Glomerular visceral epithelial cell (primary cell): ENCODE results near the gene PCSK9.
A peak's percentile ranks its signal among the peaks of the same experiment; 100 is the strongest.

Source experiments
- DNase-seq: peaks from one replicate; pipeline ENCODE4 v3.0.0-alpha.2; 2016; ENCODE audit errors: extremely low spot score

PCSK9 gene

DNA sequence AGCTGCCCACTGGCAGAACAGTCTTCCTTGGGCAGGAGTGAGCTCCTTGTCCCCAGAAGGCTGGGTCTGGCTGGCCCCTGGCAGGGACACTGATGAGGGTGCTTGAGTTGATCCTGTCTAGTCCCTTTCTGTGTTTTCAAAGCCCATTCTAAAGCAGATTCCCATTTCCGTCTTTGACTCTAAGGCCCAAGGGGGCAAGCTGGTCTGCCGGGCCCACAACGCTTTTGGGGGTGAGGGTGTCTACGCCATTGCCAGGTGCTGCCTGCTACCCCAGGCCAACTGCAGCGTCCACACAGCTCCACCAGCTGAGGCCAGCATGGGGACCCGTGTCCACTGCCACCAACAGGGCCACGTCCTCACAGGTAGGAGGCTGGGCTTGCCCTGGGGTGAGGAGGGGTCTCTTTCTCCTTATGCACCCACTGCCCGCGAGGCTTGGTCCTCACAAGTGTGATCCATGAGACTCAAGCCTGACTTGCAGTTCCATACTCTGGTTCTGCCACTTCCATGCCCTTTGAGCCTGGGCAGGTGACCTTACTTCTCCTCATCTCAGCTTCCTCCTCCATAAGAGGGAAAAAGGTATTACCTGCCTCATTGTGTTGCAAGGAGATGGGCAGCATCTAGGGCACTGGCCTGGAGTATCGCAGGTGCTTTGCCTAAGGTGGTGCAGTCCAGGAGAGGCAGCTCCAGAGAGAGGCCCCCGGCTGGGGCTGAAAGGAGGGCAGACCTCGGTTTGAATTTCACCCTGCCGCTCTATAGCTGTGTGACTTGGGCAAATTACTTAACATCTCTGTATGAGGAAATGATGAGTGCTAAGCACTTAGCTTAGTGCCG, 20.2 kb downstream of the PCSK9 start:
- DNase-seq = no peak

DNA sequence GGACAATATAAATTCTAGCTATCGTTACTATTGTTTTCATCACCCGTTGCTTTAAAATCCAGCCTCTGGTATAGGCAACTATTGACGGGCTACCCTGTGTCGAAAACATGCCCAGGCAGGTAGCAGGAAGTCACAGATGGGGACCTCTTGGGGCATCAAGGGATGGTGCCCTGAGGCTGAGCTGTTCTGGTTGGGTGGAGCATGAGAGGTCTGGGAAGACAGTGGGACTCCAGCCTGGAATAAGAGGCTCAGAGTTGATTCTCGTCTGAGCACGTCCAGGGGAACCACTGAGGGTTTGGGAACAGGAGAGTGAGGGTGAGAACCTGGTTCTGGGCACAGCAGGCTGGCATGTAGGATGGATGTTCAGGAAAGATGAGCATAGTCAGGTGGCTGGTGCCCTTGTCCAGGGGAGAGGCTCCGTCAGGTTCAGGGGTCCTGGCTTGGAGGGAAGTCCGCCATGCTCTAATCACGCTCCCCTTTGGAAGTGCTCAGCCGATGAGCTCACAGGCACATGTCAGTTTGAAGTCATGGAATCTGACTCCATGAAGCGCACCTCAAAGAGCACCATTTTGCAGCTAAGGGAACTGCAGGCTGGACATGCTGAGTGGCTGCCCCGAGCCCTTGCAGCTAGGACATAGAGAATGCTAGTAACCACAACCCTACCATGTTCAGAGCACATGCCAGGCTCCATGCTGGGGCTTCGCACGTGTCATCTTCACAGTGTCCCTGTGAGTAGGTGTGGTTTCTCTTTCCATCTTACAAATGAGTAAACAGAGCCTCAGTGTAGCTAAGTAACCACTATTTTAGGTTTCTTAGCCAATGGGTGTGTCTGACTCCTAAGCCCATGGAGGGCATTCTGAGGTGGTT, 21.0 kb downstream of the PCSK9 start:
- no peak for DNase-seq

DNA sequence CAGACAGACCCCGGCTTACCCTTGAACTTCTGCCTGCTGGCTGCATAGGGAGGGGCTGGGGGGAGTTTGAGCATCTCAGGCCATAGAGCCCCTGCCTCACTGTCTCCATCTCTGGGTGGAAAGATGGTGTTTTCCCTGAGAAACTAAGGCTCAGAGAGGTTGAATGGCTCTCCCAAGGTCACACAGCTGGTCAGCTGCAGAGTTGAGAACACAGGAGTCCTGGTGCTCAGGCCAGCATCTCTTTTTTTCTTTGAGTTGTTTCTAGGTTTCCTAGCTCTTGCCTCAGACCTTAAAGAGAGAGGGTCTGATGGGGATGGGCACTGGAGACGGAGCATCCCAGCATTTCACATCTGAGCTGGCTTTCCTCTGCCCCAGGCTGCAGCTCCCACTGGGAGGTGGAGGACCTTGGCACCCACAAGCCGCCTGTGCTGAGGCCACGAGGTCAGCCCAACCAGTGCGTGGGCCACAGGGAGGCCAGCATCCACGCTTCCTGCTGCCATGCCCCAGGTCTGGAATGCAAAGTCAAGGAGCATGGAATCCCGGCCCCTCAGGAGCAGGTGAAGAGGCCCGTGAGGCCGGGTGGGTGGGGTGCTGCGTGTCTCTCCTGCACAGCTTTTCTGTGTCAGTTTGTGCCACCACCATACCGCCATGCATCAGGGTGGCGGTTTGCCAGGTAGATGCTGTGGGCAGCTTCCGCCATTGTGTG, 21.8 kb downstream of the PCSK9 start:
- no peak for DNase-seq

DNA sequence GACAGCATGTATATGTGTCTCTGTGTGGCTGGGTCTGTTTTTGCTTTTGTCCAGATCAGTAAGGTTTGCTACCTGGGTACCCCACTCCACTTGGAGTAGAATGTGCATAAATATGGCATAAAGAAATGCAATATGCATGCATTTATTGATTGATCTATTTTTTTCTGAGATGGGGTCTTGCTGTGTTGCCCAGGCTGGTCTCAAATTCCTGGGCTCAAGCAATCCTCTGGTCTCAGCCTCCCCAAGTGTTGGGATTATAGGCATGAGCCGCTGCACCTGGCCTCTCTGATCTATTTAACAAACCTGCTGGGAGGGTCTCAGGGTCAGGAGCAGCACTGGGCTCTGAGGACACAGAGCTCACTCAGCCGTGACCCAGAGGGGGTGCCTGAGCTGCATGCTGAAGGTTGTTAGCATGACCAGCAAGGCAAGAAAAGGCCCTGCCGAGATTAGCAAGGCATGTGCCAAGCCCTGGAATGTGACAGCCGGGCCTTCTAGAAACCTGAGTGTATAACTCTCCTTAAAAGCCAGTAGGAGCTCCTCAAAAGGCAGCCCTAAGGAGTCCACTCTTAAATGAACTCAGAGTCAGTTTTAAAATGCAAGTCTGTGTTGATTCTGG, 22.5 kb downstream of the PCSK9 start:
- no peak for DNase-seq

DNA sequence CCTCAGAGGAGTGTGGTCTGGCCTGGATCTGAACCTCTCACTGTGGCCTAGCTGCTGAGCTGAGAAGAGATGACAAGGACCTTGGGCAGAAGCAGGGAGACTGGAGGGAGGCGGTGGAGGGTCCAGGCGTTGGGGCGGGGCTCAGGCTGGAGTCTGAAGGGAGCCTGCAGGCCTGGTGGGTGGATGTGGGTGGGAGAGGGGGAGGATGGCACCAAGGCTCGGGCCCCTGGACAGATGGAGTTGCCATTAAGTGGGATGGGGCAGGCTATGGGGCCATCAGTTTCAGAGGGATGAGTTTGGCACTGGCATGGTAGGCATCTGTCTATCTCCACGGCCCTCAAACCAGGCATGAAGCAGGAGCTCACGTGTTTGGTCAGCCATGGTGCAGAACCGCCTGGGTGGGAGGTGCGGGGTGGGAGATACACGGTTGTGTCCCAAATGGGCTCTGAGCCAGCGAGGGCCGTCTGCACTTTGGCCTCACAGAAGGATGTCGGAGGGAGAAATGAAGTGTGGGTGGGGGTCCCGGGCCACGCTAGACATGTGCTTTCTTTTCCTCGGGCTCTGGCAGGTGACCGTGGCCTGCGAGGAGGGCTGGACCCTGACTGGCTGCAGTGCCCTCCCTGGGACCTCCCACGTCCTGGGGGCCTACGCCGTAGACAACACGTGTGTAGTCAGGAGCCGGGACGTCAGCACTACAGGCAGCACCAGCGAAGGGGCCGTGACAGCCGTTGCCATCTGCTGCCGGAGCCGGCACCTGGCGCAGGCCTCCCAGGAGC, 23.6 kb downstream of the PCSK9 start:
- DNase-seq = no peak

DNA sequence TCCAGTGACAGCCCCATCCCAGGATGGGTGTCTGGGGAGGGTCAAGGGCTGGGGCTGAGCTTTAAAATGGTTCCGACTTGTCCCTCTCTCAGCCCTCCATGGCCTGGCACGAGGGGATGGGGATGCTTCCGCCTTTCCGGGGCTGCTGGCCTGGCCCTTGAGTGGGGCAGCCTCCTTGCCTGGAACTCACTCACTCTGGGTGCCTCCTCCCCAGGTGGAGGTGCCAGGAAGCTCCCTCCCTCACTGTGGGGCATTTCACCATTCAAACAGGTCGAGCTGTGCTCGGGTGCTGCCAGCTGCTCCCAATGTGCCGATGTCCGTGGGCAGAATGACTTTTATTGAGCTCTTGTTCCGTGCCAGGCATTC, 24.2 kb downstream of the PCSK9 start:
- DNase-seq = no peak

DNA sequence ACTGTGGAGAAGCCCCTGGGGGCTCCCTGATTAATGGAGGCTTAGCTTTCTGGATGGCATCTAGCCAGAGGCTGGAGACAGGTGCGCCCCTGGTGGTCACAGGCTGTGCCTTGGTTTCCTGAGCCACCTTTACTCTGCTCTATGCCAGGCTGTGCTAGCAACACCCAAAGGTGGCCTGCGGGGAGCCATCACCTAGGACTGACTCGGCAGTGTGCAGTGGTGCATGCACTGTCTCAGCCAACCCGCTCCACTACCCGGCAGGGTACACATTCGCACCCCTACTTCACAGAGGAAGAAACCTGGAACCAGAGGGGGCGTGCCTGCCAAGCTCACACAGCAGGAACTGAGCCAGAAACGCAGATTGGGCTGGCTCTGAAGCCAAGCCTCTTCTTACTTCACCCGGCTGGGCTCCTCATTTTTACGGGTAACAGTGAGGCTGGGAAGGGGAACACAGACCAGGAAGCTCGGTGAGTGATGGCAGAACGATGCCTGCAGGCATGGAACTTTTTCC, 24.8 kb downstream of the PCSK9 start:
- DNase-seq = no peak

DNA sequence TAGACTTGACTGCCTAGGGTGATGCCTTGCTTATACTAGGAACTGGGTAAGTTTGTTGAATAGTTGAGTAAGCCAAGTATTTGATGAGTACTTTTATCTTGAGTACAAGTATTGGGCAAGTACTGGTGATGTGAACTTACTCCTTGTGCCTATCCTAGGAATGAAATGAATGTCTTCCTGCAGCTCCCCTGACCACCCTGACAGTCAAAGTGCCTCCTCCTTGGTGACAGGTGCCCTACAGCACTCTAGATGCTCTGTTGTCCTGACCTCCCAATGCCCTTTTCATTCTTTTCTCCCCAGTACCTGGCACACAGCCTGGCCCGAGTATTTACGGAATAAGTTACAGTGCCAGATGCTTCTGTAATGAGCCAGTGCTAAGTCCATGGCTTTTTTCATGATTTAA, 25.5 kb downstream of the PCSK9 start:
- DNase-seq = peak; percentile 12

DNA sequence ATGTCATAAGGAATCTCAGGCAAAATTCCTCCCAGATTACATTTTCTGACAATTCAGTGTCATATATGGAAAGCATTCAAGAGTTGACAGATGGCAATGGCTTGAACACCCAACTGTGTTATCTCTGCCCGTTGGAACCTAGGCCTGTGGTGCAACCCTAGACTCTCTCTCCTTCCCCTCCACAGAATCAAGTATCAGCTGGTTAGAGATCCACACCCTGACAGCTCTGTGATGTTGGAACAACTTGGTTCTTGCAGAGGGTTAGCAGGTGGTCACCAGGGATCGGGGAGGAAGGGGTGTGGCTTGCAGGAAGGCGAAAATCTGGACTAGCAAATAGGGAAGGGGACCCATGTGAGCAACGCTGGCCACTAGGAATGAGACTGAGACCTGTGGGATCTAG, 26.3 kb downstream of the PCSK9 start:
- no peak for DNase-seq

DNA sequence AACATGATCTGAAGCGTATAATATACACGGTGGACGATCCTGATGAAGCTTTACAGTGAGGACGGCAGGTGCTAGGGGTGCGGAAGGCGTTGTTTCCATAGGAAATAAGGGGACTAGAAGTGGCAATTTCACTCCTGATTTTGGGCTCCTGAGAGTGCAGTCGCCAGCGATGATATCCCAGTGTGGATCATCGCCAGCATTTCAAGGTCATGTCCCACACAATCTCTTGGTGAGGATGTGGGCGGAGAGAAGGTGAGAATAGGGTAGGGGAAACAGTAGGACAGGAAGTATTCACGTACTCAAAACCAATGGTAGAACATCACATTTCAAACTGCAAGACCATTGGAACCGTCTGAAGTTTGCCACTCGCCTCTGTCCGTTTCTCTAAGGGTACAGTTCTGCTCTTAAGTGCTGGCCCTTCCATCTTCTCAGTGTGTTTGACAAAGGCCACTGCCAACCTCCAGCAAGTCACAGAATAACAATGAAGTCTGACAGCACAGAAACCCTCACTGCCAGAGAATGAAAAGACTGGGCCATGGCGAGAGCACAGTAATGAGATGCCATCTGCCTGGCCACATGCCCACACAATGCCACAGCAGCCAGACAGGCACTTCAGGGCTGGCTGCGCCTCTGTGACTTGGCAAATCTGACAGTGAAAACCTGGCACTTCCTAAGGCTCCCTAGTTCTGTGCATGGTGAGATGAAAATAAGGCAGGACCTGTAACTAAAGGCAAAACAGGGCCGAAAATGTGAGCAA, 27.9 kb downstream of the PCSK9 start:
- DNase-seq = no peak

DNA sequence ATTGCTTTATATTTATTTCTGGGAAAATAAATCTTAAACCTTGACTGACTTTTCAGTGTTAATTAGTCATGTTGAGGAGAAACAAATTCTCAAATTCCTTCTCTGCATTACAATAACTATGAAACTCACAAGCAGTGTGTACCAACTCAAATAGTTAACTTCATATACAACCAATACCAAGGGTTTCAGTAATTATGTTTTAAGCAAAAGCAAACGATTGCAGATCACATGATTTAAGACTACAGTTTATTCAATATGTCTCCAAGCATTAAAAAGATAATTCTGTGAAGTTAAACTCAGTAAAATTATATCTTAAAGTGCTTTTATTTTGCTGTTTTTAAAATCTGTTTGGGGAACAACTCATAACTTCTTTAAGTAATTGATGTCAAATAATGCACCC, 28.6 kb downstream of the PCSK9 start:
- no peak for DNase-seq

DNA sequence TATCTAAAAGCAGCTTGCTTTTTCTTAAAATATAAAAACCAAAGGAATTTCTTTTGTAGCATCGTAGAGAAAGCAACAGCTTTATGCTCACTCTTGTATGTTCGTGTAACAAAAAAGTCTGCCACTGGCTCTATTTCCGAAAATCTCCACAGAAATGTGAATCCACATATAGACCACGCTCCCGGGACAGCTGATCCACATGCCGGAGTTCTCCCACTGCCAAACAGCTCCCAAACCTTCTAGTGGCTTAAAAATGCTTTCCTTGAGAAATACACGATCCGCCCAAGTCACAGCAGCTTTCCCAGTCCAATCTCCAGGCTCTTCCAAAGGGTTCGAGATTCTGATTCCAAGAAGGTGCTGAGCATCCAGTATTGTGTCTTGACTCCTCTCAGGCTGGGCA, 29.3 kb downstream of the PCSK9 start:
- DNase-seq = no peak

DNA sequence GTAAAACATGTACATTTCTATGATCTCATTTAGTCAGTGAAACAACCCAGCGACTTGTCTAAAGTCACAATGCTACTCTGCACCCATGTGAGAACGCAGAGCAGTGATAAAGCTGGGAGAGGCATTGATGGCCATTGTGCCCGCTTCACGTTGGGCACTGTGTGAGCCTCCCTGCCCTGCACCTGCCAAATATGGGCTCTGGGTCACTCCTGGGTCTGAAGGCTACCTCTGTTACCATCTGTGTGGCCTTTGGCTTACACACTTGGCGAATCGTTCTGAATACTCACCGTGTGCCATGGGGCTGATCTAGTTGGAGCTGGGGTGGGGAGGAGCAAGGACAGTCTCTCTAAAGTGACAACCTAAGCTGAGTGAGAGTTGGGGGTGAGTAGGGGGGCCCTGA, 29.9 kb downstream of the PCSK9 start:
- DNase-seq = no peak

DNA sequence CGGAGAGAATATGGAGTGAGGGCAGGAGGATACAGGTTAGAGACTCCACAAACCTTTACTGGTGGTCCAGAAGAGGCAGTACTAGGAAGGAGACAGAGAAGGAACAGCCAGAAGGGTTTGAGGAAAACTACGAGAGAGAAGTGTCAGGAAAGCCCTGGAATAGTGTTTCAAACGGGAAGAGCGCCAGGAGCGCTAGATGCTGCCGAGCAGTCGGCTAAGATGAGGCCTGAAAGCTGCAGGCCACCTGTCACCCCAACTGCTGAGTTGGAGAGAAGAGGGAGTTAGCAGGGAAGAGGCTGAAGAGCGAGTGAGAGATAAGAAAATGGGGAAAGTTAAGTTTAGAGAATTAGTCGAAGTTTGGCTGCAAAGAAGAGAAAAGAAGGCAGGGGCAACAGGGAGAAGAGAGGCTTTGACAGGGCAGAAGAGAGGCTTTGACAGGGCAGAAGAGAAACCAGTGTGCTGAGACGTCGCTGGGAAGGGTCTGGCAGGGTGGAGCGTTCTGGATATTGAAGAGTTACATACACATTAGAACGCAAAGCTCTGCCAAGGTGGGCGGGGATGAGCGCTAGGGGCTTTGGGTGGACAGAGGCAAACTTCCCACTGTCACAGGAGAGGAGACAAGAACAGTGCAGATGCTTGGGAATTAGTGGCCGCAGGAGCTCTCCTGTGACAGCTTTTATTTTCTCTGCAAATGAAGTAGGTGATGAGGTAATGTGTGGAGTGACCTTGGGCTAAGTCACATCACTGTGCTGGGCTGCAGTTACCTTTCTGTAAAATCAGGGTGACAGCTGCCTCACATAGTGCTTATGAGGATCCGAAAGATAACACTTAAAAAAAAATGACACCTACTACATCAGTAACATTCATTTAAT, 31.2 kb downstream of the PCSK9 start:
- DNase-seq = no peak

DNA sequence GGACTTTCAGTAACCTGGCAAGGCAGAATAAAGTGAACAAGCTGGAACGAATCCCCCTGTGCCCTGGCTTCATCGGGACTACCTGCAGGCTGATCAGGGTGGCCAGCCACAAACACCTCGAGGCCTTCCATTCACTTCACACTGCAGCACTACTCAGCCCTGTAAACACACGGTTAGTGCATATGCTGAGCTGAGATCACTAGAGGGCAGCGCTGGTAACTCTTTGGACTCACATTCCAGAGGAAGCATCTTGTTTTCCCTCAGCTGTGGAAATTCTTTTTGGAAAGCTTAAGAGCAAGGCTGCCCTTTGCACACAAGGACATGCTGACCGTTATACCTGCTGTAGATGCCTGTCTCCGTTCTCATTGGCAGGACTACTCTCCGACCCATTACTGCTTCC, 32.1 kb downstream of the PCSK9 start:
- DNase-seq = peak; percentile 48

DNA sequence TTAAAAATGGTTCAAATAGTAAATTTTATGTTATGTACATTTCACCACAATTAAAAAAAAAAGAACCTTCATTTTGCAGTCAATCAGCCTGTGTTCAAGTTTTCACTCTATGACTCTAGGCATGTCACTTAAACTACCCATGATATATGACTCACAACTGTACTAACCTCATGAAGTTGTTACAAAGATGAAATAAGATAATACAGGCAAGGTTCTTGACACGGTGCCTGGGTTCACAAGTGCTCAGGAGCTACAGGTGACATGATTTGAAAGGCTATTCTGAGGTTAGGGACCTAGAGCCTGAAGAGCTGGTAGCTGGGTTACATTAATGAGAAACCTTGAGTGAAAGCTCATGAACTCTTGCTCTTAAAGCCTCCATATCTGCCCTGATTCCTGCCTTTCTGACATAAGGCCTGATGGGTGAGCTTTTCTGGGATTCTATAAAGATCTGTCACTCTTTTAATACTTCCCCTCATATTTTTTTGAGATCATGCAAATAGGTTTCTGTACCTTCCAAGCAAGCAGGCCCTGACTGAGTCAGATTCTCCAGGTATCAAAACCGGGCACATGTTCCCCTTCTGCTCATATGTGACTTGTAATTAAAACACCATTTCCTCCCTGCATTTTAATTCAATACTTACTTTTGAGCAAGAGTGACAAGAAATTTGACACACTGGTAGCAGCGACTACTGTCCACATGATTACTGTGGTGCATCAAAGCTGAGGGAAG, 34.0 kb downstream of the PCSK9 start:
- DNase-seq = no peak

DNA sequence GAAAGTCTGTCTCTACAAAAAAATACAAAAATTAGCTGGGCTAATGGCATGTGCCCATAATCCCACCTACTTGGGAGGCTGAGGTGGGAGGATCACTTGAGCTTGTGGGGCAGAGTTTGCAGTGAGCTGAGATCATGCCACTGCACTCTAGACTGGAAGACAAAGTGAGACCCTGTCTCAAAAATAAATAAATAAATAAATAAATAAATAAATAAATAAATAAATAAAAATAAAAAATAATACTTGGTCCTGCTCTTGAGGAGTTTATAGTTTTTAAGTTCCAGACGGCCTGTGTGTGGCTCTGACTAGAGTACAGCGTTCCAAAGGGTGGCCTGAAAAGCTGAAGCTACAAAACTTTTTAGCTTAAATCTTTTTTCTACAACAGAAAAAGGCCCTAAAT, 35.1 kb downstream of the PCSK9 start:
- DNase-seq = no peak

DNA sequence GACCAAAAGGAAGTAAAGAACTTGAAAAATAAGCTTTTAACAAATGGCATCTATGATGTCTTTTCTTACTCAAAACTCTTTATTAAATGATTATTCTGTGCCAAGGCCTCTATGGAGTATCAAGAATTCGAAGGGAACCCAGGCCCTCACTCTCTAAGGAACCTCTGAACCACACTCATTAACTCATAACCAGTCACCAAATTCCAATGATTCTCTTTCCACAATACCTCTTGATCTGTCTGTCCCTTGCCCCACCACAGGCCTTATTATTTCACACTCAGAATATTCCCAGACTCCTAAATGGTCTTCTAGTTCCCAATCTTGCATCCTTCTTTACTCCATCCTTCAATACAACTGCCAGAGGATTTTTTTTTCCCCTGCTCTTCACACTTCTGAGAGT, 37.0 kb downstream of the PCSK9 start:
- no peak for DNase-seq

DNA sequence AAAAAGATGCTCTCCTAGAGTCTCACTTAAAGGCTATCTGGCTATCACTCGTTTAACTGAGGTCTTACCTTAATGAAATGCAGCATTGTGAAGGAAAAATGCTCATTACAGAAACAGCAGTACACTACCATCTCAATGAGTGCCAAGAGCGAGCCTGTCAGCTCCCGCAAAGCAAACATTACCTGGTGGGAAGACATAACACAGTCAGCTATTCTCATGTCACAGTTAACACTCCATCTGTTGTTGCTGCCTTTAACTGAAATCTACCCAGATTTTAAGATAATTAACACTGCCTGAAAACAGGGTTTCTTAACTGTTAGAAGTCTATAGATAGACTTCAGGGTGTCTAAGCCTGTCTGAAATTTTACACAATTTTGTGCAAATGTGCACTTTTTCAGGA, 39.1 kb downstream of the PCSK9 start:
- DNase-seq = no peak
